ENCODE data around the gene NCAPG. TPM values are rescaled to one million over a fixed set of nuclear protein-coding genes. Genes with fewer than 3 reads are reported as not detected.
A peak's percentile ranks its signal among the peaks of the same experiment; 100 is the strongest.

NCAPG gene
- total and polyA plus RNA-seq, 2 of the 4 experiments (the other 2 are of a cell fraction) = 10.9 to 26.7 TPM

DNA sequence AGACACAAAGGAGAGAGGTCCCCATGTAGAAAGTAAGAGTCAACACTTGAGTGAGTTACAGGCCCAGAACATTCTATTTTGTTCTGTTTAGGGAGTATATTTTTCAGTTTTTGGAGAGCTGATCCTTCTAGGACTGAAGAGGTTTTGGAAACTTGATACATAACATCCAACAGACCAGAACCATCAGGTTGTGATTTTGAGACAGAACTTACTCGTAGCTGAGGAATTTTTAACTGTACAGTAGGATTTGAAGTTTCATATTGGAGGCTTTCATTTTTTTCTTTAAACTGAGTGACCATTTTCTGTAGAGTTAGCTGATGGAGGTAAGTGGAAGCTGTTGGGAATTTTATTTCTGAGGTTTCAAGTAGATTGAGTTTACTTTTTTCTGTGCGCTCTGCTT is 73.3 kb downstream of the NCAPG start:
- intact Hi-C loops (cut with micrococcal nuclease) = no loop called here
- H3K23ac ChIP-seq (ENCODE audit: low read depth, low read length) = no peak overlapping the region
- ChIA-PET POLR2A (ENCODE audit: unreplicated experiment) (no interaction called here), CTCF (interaction anchor here (0.7 to 1.3 kb wide), 2 partner anchors 50 to 67 kb away, joined by 3 read pairs; no protein-coding TSS in a partner anchor)
- H3K56ac ChIP-seq (ENCODE audit: extremely low read depth, insufficient read depth, low read length) = no peak overlapping the region
- H3K4me1 ChIP-seq (ENCODE audit: control insufficient read depth, insufficient read depth, low read length) = peaks cover 6% of the 10 kb centered on the region
- H2BK20ac ChIP-seq (ENCODE audit: low read depth, low read length) = no peak overlapping the region
- TF ChIP-seq RFX5 (IDR thresholded peaks at IDR 0.05; ENCODE audit: low read depth, low read length) (no peak), CHD1 (IDR thresholded peaks at IDR 0.05; ENCODE audit: low read depth, low read length) (no peak), POLR2A (IDR thresholded peaks at IDR 0.05; ENCODE audit: low read depth, low read length) (no peak), MAZ (IDR thresholded peaks at IDR 0.05; ENCODE audit: borderline replicate concordance, low read depth, low read length) (no peak), USF2 (IDR thresholded peaks at IDR 0.05; ENCODE audit: low read depth, low read length) (no peak), ELK1 (IDR thresholded peaks at IDR 0.05; ENCODE audit: borderline replicate concordance, low read depth, low read length) (no peak), SMC3 (IDR thresholded peaks at IDR 0.05; ENCODE audit: low read depth, low read length) (no peak), MAFK (IDR thresholded peaks at IDR 0.05; ENCODE audit: low read depth, low read length) (no peak), BHLHE40 (IDR thresholded peaks at IDR 0.05; ENCODE audit: low read depth, low read length) (no peak), NFE2L2 (IDR thresholded peaks at IDR 0.05; ENCODE audit: low read depth, low read length) (no peak), CEBPB (IDR thresholded peaks at IDR 0.05; ENCODE audit: low read depth, low read length) (no peak), FOS (IDR thresholded peaks at IDR 0.05; ENCODE audit: low read depth, low read length) (no peak), RAD21 (IDR thresholded peaks at IDR 0.05; ENCODE audit: low read length) (no peak), RCOR1 (IDR thresholded peaks at IDR 0.05; ENCODE audit: insufficient replicate concordance, low read length) (no peak), MXI1 (IDR thresholded peaks at IDR 0.05; ENCODE audit: borderline replicate concordance, low read depth, low read length) (no peak)
- TF ChIP-seq, protein P1, sequence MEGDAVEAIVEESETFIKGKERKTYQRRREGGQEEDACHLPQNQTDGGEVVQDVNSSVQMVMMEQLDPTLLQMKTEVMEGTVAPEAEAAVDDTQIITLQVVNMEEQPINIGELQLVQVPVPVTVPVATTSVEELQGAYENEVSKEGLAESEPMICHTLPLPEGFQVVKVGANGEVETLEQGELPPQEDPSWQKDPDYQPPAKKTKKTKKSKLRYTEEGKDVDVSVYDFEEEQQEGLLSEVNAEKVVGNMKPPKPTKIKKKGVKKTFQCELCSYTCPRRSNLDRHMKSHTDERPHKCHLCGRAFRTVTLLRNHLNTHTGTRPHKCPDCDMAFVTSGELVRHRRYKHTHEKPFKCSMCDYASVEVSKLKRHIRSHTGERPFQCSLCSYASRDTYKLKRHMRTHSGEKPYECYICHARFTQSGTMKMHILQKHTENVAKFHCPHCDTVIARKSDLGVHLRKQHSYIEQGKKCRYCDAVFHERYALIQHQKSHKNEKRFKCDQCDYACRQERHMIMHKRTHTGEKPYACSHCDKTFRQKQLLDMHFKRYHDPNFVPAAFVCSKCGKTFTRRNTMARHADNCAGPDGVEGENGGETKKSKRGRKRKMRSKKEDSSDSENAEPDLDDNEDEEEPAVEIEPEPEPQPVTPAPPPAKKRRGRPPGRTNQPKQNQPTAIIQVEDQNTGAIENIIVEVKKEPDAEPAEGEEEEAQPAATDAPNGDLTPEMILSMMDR (conservative IDR thresholded peaks at IDR 0.05; ENCODE audit: low read depth, low read length) = no peak
- no peak overlapping the region for H2BK15ac ChIP-seq (ENCODE audit: low read depth, low read length)
- peaks cover 3% of the 10 kb centered on the region; the same call in 1 of the 2 replicates for H3K9me1 ChIP-seq (ENCODE audit: insufficient read depth, low read length)
- no peak overlapping the region for H2AK5ac ChIP-seq (ENCODE audit: low read depth, low read length)
- no peaks in the 10 kb centered on the region for H3K36me3 ChIP-seq (ENCODE audit: control insufficient read depth, insufficient read depth, low read length)
- H4K91ac ChIP-seq (ENCODE audit: insufficient read depth, low read depth, low read length) = no peak overlapping the region
- H2AFZ ChIP-seq (replicated peaks; ENCODE audit: low read length, poor library complexity) = no peak overlapping the region
- no peak overlapping the region for H3K9ac ChIP-seq (ENCODE audit: low read depth, low read length)
- peak overlapping the region; percentile 56 for H3K4me2 ChIP-seq (ENCODE audit: low read depth, low read length)
- no peaks in the 10 kb centered on the region for H4K20me1 ChIP-seq (ENCODE audit: insufficient read depth, low read length)
- H3K18ac ChIP-seq (ENCODE audit: low read depth, low read length) = peak overlapping the region; percentile 80; the same call in 1 of the 2 replicates
- H3K4me3 ChIP-seq (ENCODE audit: insufficient read depth, low read depth, low read length) = no peak overlapping the region
- H3K4ac ChIP-seq (ENCODE audit: low read depth, low read length) = no peak overlapping the region
- peak overlapping the region; percentile 51 for H2BK5ac ChIP-seq (ENCODE audit: low read depth, low read length, poor library complexity, severe bottlenecking)
- H3K9me3 ChIP-seq (ENCODE audit: control insufficient read depth, insufficient read depth, low read length) = no peaks in the 10 kb centered on the region
- no TSS peak for BruUV-seq (replicated peaks)
- in situ Hi-C loops (cut with MboI; ENCODE audit: low sequenced_read_pairs) = no loop called here
- no peak overlapping the region; the same call in 1 of the 2 replicates for H4K5ac ChIP-seq (ENCODE audit: low read depth, low read length)
- WGBS, 2 experiments (ENCODE audit: extremely low coverage in 2 of 2, insufficient read length in 1 of 2) = no CpG with 5 or more reads among the region's 2 CpGs
- dilution Hi-C loops (cut with HindIII; ENCODE audit: low sequenced_read_pairs, unreplicated experiment) = no loop called here
- H3K27ac ChIP-seq (ENCODE audit: insufficient read depth, low read length) = peak overlapping the region; percentile 32; the same call in 1 of the 2 replicates
- no peak overlapping the region for H4K8ac ChIP-seq (ENCODE audit: low read depth in 2 of 2, low read length in 2 of 2)
- H2AK9ac ChIP-seq (replicated peaks; ENCODE audit: low read depth, low read length, poor library complexity) = no peak overlapping the region
- no peaks in the 10 kb centered on the region; a peak in 1 of 4 replicates for H3K79me1 ChIP-seq (ENCODE audit: low read depth in 1 of 2, low read length in 2 of 2)
- no peak overlapping the region for H2BK120ac ChIP-seq (ENCODE audit: low read depth, low read length)
- H3K14ac ChIP-seq (replicated peaks; ENCODE audit: low read depth, low read length) = no peak overlapping the region
- DNase-seq = peak; percentile 61
- H3K27me3 ChIP-seq (ENCODE audit: control insufficient read depth, insufficient read depth, low read length) = no peaks in the 10 kb centered on the region
- peak; percentile 72 for ATAC-seq (ENCODE audit: low read depth)
